HS-5 (cell line): Measurements from ENCODE around the gene TENM3.

Experiments
- DNase-seq: peaks from one replicate; pipeline ENCODE4 v3.0.0-alpha.2; 2012; ENCODE audit warnings: low read depth

The TENM3 gene

GRCh38 chr4:182564724-182565369, 321.6 kb downstream of the TENM3 start:
- no peak for DNase-seq

GRCh38 chr4:182567119-182567518, 323.9 kb downstream of the TENM3 start:
- no peak for DNase-seq

GRCh38 chr4:182569561-182569960, 326.4 kb downstream of the TENM3 start:
- DNase-seq, result no peak

GRCh38 chr4:182574706-182575105, 331.5 kb downstream of the TENM3 start:
- DNase-seq, result no peak

- DNase-seq, result no peak
These were observed 332.0 kb downstream of the TENM3 start for GRCh38 chr4:182575225-182575624.

GRCh38 chr4:182576601-182577289, 333.5 kb downstream of the TENM3 start:
- DNase-seq, result no peak

GRCh38 chr4:182577411-182577810, 334.2 kb downstream of the TENM3 start:
- no peak for DNase-seq

- peak; percentile 60 for DNase-seq
These were observed 335.2 kb downstream of the TENM3 start for GRCh38 chr4:182578402-182578801.

- DNase-seq, result no peak
These were observed 339.0 kb downstream of the TENM3 start for GRCh38 chr4:182582245-182582644.

GRCh38 chr4:182583703-182584415, 340.7 kb downstream of the TENM3 start:
- no peak for DNase-seq

- no peak for DNase-seq
These were observed 342.1 kb downstream of the TENM3 start for GRCh38 chr4:182585321-182585720.

GRCh38 chr4:182589100-182589499, 345.9 kb downstream of the TENM3 start:
- DNase-seq, result no peak

- no peak for DNase-seq
These were observed 350.2 kb downstream of the TENM3 start for GRCh38 chr4:182593402-182593801.

- DNase-seq, result no peak
These were observed 350.7 kb downstream of the TENM3 start for GRCh38 chr4:182593864-182594263.

GRCh38 chr4:182600093-182600492, 356.9 kb downstream of the TENM3 start:
- no peak for DNase-seq

- no peak for DNase-seq
These were observed 357.7 kb downstream of the TENM3 start for GRCh38 chr4:182600856-182601255.

GRCh38 chr4:182604161-182604622, 361.0 kb downstream of the TENM3 start:
- peak; percentile 56 for DNase-seq

GRCh38 chr4:182604953-182605352, 361.8 kb downstream of the TENM3 start:
- no peak for DNase-seq

GRCh38 chr4:182608525-182608924, 365.3 kb downstream of the TENM3 start:
- no peak for DNase-seq

- DNase-seq, result no peak
These were observed 373.3 kb downstream of the TENM3 start for GRCh38 chr4:182616476-182616875.

GRCh38 chr4:182619660-182620059, 376.5 kb downstream of the TENM3 start:
- DNase-seq, result no peak

- no peak for DNase-seq
These were observed 377.1 kb downstream of the TENM3 start for GRCh38 chr4:182620111-182620980.
